GM21447 (cell line): ENCODE results near the gene SLC12A6.
"Not testable (repeated sequence)": the region's sequence is repeated elsewhere in the genome, so short reads cannot be mapped to it uniquely, and the experiment has no call there.

Source experiments
- ATAC-seq: cut with Tn5 transposase; IDR thresholded peaks from one replicate; pipeline ENCODE4 v1.9.1; 2021; ENCODE audit not compliant: unreplicated experiment

Gene SLC12A6

DNA sequence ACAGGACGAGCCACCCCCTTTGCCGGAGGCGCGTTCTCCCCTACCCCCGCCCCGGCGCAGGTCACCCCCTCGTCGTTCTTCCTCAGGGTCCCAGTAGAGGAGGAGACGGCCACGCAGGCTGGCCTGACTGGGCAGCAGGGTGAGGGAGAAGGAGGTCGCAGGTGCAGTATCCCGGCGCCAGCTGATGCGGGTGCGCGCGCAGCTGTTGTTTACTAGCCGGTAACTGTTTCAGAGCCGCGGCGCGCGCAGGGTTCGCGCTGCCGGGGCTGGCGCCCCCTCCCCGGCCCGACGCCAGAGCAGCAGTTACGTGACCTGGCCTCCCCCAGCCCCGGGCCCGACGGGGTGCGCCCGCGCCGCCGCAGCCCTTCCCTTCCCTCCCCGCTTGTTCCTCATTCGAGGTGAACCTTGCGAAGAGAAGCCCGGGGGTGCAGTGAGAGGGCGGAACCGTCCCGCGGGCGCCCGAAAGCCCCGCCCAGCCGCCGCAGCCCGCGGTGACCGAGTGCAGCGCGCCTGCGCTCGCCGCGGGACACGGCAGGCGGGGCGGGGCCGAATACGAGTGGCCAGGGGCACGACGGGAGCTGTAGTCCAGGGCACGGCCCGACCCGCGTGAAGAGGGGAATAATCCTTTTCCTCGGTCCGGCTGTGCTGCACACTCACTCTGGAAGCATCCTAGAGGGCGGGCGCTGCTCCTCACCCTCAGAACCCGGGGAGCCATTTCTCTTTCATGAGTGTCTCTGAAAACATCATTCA lies at the start of gene SLC12A6:
SLC12A6 (minus strand) TSS at position 225 of the 750 bp plus-strand sequence. CDS start 1,101 bp downstream, outside the sequence.
- peak; percentile 55 for ATAC-seq

DNA sequence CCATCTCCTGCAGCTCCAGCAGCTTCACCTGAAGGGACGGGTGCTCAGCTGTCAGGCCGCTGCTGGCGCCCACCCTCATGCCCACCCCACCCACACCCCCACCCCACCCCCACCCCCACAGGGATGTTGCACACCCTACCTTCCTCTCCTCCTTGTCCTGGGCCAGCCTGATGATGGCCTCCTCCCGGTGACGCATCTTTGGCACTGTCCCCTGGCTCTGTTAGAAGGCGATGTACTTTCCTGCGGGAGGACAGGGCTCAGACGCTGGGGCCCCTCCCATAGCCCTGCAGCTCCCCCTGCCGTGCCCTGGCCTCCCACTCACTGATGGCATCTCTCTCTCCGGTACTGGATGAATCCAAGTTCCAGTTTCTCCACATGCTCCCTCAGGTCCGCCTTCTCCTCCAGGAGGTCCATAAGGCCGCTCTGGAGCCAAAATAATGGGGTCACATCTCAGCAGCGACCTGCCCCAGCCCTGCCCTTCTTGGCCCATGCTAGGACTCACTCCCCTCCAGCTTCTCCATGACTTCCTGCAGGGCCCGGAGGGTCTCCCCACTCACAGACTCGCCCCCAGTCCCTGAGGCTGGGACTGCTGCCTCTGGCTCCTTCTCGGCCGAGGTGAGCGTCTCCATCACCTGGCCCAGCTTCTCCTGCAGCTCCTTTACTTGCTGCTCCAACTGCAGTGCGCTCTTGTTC lies 44.4 kb upstream of the SLC12A6 start:
- not testable (repeated sequence) for ATAC-seq

DNA sequence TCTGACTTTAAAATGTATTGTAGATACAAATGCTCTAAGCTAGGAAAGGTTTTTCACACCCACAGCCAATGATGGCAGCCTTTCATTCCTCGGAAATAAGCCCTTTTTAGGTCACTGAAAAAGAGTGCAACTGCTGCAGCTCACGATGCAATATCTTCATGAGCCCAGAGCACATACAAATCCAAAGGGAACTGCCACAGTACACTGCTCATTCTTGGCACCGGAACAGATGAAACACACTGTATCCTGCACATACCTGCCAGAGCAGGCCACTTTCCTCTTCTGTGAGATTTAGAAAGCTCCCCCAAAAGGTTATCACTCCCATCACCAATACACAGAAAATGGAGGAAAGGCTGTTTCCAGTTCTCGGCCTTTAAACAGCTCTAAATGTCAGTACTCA lies 42.9 kb upstream of the SLC12A6 start:
- ATAC-seq: not testable (repeated sequence)

DNA sequence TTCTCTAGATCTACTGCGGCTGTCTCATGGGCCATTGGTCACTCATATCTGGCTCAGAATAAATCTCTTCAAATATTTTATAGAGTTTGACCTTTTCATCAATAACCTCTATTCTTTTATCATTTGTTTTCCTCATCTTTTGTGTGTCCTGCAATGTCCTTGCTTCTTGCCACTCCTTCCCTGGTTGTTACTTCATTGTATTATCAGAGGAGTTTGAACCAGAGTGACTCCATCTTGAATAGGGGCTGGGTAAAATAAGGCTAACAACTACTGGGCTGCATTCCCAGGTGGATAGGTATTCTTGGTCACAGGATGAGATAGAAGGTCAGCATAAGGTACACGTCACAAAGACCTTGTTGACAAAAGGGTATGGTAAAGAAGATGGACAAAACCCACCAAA lies 39.3 kb upstream of the SLC12A6 start:
- ATAC-seq: no peak

DNA sequence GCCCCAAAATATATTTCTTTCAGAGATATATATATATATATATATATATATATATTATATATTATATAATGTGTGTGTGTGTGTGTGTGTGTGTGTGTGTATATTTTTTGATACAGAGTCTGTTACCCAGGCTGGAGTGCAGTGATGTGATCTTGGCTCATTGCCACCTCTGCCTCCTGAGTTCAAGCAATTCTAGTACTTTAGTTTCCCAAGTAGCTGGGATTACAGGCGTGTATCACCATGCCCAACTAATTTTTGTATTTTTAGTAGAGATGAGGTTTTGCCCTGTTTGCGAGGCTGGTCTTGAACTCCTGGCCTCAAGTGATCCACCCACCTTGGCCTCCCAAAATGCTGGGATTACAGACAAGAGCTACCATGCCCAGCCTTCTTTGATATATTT lies 38.0 kb upstream of the SLC12A6 start:
- not testable (repeated sequence) for ATAC-seq

DNA sequence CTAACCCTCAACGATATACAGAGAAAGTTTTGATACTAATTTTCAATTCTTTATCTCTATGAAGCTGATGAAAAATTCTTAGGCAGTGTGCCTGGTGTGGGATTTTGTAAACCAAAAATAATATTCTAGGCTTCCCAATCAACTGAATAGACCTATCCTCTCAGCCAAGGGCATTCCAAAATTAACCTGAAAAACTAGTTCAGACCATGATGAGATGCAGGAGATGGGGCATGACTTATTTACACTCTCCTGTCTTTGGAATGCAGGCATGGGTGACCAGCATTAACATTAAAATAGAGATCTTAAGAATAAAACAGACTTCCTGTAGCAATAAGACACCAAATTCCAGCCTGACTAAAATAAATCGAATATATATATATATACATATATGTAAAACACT lies 37.2 kb upstream of the SLC12A6 start:
- ATAC-seq: no peak

DNA sequence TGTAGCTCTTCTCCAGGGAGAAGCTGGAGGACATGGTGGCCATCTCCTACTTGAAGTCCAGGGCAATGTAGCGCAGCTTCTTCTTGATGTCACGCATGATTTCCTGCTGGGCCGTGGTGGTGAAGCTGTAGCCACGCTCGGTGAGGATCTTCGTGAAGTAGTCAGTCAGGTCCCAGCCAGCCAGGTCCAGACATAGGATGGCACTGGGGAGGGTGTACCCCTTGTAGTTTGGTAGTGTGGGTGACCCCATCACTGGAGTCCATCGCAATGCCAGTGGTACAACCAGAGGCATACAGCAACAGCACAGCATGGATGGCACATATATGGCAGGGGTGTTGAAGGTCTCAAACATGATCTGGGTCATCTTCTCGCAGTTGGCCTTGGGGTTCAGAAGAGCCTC lies 36.4 kb upstream of the SLC12A6 start:
- ATAC-seq: no peak

DNA sequence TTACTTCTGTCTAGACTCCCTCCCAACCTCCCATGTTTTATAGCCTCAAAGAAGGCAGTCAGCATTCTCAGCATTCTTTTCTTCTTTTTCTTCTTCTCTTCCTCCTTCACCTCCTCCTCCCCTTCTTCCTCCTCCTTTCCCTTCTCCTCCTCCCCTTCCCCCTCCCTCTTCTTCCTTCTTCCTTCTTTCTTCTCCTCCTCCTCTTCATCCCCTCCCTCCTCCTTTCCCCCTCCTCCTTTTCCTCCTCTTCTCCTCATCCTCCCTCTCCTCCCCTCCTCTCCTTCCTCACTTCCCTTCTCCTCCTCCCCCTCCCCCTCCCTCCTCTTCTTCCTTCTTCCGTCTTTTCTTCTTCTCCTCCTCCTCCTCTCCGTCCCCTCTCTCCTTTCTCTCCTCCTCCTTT lies 33.1 kb upstream of the SLC12A6 start:
- no peak for ATAC-seq

DNA sequence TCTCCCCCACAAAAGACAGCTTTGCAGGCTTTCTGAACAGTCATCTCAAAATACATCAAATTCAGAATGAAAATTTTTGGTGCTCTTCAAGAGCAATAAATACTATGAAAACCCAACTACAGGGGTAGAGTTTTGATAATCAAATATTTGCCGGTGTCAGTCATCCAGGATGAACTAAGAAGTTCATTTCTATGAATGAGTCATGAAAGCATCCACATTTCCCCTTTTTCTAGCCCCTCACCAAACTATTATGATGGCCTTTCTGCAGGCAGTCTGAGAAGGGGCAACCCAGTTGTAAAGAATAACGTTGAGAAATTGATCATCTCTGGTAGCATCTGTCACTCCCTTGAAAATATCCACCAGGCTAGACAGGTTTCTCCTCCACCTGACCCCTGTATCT lies 32.5 kb upstream of the SLC12A6 start:
- no peak for ATAC-seq

DNA sequence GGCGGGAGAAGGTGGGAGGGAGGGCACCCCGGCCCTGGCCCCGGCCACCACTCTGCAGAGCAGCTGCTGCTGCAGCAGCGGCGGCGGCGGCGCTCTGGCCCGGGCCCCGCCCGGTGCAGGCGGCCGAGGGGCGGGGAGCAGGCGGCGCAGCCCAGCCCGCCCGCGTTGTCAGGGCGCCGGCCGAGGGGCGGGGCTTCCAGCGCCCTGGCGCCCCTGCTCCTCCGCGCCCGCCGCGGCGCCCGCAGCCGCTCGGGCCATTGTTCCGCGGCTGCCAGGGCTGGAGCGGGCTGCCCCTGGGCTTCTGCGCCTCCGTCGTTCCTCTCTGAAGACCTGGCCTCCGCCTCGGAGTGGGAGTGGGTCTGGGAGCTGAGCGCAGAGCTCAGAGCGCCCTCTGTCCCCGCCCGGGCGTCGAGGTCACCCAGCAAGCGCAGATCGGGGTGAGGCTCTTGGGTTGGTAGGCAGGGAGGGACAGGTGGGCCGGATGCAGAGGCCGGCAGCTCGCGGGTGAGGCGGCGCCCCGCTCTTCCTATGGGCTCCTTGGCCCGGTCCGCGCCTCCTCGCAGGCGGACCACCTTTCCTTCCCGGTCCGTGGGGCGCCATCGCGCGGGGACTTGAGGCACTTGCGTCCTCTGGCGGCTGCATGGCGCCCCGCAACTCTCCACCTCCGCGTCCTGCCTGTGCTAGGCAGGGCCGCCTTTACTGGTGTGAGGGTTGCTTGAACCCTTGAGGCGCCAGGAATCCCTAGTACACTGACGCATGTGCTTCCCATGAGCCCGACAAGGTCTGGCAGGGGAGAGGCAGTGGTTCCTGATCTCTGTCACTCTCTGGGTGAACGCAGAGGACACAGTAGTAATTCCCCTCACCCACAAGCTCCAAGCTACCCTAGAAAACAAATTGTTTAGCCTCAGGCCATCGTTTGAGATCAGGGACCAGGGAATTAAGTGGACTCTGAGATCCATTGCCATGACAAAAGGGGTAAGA lies 29.8 kb upstream of the SLC12A6 start, which contains the start of gene LPCAT4:
LPCAT4 (minus strand) TSS at position 96 of the 981 bp plus-strand sequence. CDS start 96 bp downstream, outside the sequence.
- ATAC-seq: peak; percentile 70

DNA sequence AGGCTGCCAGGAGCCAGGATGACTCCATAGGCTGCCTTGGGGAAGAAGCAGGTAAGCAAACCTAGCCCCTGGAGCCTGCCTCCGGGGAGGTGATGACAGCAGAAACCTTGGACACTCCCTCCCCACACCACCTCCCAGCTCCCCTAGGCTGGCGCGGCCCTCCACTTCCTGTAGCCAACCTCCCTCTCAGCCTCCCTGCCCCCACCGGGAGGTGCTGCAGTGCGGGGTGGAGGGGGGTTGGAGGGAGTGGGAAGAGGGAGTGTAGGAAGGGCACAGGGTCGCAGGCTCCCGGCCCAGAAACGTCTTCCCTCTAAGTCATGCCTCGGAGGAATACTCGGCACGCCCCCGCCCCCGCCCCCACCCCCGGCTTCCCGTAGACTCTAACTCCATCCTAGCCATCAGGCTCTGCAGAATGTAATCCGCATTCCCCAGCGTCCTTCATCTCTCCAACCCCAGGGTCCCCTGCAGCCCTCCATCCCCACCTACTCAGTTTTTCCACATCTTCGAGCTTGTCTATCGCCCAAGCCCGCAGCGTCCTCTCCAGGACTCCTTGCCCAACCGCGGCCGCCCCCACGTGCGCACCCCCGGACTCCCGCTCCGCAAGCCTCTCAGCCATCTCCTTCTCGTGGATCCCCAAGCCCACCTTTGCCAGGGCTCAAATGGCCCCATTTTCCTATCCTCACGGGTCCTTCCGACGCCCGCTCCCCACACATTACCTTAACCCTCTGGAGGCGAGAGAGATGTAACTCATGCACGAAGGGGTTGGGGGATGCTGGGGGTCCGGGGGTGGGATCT lies 28.9 kb upstream of the SLC12A6 start:
- peak; percentile 24 for ATAC-seq

DNA sequence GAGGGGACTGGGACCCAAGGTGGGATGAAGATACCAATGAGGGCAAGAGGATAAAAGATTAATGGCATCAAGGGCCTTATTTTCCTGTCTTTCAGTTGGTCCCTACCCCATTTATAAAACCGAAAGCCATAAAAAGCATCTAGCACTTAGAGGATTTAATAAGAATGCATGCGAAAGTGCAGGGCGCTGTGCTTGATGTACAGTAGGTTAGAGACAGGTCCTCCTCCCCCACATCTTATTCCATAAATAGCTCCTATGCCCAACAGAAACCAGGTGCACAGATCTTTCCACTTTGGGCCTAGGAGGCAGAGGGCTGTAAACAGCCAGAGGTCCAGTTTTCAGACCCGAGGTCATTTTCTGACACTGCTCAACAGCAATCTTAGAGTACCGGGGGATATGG lies 28.3 kb upstream of the SLC12A6 start:
- ATAC-seq: no peak

DNA sequence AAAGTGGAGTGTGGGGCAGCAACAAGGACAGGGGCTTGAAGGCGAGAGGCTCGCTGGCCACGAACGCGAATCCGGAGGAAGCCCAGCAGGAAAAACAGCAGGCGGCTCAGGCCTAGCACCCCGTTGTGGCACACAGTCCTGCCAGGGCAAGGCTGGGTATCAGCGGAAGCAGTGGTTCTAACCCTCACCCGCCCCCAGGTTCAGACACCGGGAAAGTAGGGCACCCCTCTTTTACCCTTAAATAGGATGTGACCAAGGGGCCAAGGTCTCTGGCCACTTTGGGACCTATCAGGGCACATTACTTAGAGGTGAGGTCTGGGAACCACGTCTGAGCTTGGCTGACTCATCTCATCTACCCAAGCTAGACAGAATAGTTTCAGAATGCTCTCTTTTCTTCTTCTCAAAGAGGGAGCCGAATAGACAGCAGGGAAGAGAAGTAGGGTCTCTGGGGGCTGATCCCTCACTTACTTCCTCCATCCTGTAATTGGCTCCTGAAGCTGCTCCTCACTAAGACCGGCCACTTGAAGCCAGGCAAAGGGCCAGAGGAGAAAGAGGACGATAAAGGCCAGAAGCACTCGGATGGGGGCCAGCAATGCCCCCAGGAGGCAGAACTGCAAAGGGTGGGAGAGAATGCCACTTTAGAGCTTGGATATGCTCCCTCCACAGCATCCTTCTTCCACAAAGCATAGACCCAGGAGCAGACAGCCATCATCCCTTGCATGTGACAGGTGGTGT lies 27.7 kb upstream of the SLC12A6 start:
- ATAC-seq: no peak

DNA sequence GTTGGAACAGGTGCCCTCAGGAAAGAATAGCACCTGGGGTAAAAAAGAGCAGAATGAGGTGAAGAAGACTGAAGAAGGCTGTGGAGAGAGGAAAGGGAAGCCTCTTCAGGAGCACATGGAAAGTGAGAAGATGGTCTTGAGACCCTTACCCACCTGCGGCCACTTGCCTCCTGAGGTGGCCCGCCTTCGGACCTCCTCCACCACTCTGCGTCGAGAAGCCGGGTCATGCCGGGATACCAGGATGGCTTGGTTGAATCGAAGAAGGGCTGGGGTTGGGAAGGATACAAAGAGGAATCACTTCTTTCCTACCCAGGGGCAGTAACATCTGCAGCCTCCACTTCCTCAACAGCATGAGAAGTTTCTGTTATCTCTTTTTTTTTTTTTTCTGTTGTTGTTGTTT lies 26.5 kb upstream of the SLC12A6 start:
- ATAC-seq: no peak

DNA sequence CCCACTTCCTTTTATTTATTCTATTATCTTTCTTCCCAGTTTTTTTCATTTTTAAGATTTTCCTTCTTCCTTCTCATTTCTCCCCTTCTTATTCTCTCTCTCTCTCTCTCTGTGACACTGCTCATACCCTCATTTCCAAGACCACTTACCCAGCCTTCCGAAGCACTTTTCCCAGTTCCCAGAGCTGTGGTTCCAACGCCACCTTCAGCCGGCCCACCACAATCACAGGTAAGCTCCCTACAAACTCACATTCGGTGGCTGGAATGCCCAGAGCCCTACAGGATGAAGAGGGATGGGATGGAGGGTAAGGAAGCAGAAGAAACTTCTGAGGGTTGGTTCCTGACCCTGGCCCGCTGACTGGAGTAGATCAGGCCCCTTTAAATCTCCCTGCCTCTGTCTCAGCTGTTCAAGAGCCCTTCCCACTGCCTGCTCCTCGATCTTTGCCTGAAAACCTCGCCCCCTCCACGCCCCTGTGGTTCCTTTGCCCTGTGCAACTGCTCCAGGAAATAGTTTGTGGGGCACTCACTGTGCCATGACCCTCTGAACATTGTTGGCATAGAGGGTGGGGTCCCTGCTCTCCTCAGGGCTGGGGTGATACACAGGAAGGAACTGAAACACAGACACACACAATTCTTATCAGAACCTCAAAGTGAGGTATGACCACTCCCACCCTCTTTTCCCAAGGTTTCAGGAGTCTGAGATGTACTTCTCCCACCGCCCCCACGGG lies 24.6 kb upstream of the SLC12A6 start:
- no peak for ATAC-seq

DNA sequence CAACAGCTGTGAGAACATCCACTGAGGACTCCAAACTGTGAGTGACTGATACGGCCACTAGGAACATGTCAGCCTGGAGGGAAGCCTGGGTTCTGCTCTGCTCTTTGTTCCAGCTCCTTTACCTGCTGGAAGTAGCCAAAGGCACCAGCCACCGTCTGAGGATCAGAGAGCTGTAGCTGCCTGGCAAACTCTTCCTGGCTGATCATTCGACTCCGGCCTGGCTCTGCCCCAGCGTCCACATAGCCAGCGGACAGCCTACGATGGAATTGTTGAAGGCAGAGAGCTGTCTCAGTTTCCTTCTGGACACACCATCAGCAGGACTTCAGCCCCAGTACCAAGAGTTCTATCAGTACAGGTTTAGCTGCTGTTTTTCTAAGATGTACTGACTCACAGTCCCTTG lies 23.7 kb upstream of the SLC12A6 start:
- ATAC-seq: no peak

DNA sequence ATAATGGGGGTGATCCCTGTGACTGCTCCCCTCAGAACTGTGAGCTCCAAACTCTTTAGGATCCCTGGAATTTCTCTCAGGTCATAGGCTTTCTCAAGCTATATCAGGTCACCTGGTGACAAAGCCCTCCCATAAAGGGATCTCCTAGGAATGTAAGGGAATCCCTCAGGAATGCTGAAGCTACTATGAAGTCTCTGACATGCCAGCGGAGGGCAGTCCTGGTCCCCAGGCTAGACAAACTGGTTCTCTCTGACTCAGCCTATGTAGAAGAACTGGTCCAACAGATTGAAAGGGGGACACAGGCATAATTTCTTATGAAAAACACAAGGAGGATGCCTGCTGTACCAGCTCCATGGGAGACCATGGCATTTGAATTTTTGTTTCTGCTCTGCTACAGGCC lies 22.7 kb upstream of the SLC12A6 start:
- ATAC-seq: no peak

DNA sequence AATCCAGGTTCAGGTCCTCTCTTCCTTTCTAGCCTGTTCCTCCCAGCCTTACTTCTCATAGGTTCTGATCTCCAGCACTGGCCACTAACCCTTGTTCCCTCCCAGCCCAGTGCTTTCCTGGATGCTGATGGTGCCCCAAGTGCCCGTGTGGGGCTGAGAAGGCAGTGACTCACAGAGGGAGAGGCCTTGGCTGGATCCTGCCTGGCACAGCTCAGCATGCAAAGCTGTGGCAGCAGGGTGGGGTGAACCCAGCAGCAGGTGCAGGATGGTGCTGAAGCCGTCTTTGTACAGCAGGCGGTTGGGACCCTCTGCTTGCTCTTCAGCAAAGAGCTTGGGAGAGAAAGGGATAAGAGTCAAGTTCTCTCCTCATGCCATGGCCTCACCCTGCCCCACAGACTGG lies 21.8 kb upstream of the SLC12A6 start:
- ATAC-seq: no peak

DNA sequence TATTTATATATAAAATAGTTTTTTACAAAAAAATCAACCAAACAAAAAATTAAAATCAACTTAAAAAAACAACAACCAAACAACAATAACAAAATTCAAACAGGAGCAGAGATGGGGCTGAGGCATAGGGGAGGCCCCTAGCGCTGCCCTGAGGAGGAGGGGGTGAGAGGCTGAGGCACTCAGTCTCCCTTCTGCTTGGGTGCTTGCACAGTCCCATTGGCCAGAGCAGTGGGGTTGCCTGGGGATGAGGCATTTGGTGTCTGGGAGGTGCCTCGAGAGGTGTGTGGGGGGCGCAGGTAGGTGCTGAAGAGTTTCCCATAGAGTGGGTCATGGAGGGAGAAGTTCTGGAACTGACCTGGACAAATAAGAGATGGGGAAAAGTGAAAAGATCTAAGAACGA lies 21.4 kb upstream of the SLC12A6 start:
- no peak for ATAC-seq
